Measurements from ENCODE around the gene ZNF792.
"Not testable (repeated sequence)": the region's sequence is repeated elsewhere in the genome, so short reads cannot be mapped to it uniquely, and the experiment has no call there.

The ZNF792 gene

DNA sequence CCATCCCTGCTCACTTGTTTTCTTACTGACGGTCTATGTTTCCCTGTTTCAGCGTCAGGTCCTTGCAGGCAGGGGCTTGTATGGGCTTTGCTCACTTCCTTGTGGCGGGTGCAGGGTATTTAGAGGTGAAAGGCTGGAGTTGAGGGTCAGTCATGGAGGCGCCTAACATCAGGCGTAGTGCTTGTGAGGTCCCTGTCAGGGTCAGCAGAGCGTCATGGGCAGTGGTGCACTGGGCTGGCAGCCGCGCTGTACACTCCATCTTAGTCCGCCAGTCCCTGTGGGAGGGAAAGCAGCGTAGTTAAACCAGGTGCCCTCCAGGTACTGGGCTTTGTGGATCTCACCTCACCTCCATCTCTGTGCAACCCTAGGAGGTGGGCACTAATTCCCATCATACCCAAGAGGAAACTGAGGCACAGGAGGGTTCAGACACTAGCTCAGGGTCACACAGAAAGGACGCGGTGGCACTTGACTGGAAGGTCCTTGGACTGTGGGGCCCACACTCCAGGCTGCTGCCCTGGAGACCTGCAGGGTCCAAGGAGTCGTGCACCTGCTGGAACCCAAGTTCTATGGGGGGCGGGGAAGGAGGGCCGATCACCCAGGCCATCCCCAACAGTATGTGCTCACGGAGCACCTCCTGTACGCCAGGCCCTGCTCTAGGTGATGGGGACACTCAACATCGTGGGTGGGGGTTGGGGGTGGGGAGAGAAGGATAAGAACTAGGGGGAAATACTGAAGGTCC, 40.7 kb upstream of the ZNF792 start:
- TF ChIP-seq POLR2A (IDR thresholded peaks at IDR 0.05; ENCODE audit: low read depth, low read length), result no peak
- DNase-seq (ENCODE audit: insufficient read length, low spot score), result no peak
- FAIRE-seq, result no peak

DNA sequence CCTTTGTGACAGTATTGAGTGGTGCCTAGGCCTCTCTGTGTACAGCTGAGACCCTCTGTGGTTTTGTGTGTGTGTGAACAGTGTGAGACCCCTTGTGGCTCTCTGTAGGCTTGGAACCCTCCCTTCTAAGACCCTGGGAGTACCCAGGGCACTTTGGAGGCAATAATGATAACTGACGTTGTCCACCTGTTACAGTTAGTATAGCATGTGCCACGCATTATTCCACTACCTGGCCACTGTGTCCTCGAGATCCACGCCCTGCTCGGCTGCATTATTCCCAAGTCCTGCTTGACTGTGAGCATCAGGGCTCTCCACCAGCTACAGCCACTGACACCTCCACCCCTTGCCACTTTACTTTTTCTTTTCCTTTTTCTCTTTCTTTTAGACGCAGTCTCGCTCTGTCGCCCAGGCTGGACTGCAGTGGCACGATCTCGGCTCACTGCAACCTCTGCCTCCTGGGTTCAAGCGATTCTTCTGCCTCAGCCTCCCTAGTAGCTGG, 38.1 kb upstream of the ZNF792 start:
- DNase-seq (ENCODE audit: insufficient read length, low spot score), result no peak
- TF ChIP-seq POLR2A (IDR thresholded peaks at IDR 0.05; ENCODE audit: low read depth, low read length), result no peak
- no peak for FAIRE-seq

DNA sequence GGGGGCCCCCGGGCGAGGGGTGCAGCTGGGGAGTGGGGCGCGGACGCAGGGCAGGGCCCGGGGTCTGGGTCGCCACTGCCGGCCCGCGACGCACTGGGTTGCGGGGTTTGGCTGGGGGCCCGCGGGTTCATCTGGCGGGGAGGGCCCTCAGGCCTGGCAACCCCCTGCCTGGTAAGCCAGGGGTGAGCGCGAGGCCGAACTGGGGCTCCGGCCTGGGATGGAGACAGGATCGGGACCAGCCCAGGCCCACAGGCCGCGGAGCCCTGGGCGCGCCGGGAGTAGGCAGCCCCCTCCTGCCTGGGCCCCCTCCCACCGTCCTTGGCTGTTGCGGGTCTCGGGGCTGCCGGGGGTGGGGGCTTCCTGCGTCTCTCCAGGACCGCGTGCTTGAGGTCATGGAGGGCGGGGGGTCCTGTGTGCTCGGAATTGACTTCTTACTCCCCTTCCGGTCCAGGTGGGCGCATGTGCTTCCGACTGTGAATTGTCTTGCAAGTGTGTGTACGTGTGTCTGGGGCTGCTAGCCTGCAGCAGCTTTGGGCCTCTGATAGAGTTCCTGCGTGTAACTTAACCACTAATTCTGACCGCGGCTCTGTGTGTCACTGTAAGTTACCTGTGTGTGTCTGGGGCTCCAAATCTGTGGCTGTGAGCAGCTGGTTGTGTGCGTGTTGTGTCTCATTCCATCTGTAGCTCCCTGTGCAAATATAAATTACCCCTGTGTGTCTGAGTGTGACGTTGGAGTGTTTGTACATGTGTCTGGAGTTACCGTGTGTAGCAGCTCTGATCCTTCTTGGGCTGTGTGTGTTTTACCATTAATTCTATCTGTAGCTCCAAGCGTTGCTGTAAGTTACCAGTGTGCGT, 36.8 kb upstream of the ZNF792 start:
- TF ChIP-seq POLR2A (IDR thresholded peaks at IDR 0.05; ENCODE audit: low read depth, low read length), result no peak
- peak; percentile 65 for DNase-seq (ENCODE audit: insufficient read length, low spot score)
- no peak for FAIRE-seq

DNA sequence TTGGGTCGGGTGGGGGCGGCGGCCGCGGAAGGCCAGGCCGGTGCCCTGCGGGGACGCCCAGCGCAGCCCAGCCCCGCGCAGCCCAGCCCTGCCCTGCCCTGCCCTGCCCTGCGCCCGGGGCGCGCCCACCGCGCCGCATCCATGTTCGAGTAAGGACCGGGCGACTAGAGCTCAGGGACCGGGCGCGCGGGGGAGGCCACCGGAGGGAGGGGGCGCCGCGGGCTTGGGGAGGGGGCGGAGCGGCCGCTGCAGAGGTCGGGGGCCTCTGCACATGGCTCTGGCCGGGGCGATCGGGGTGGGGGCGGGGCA, 36.3 kb upstream of the ZNF792 start:
- DNase-seq (ENCODE audit: insufficient read length, low spot score) (no peak), FAIRE-seq (no peak)
- TF ChIP-seq POLR2A (IDR thresholded peaks at IDR 0.05; ENCODE audit: low read depth, low read length), result peak; percentile 67; the same call in 1 of the 2 replicates

DNA sequence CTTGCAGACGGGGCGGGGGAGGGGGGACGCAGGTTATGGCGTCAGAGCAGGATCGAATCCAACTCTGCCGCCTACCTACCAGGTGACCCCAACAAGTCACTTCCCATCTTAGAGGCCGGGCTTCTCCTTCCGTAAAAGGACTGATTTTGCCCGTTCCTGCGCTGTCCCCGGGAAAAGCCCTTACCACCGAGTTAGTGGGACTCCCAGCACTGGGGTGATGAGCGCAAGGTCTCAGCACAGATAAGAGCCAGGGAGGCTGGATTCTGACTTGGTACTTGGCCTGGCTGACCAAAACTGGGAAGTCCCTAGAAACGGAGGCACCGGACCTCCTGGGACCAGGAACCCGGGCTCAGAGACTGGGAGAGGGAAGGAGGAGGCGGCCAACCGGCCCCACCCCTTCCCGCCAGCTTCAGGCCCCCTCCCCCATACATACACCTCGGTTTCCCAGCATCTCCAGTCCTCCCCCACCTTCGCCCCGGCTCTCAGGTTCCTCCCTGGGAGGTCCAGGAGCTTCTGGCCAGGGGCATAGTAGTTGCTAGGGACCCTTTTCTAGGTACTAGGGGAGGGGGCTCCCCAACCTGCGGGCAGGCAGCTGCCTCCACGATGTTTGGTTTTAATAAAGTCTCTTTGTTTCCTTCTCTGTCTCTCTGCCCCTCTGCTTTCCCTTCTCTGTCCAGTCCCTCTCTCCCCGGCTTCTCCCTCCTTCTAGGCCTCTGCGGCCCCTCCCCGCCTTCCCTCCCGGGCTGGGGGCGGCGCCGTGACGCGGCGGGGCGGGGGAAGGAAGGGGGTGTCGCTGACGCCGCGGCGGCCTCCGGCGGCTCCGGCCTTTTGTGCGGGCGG, 35.7 kb upstream of the ZNF792 start, which contains the start of gene GRAMD1A:
Gene GRAMD1A, plus strand, starts transcription at position 826 of the 840 bp plus-strand sequence. CDS start 156 bp downstream, outside the sequence.
- DNase-seq (ENCODE audit: insufficient read length, low spot score) (peak; percentile 98), FAIRE-seq (no peak)
- peak; percentile 14; the same call in 1 of the 2 replicates for TF ChIP-seq POLR2A (IDR thresholded peaks at IDR 0.05; ENCODE audit: low read depth, low read length)

DNA sequence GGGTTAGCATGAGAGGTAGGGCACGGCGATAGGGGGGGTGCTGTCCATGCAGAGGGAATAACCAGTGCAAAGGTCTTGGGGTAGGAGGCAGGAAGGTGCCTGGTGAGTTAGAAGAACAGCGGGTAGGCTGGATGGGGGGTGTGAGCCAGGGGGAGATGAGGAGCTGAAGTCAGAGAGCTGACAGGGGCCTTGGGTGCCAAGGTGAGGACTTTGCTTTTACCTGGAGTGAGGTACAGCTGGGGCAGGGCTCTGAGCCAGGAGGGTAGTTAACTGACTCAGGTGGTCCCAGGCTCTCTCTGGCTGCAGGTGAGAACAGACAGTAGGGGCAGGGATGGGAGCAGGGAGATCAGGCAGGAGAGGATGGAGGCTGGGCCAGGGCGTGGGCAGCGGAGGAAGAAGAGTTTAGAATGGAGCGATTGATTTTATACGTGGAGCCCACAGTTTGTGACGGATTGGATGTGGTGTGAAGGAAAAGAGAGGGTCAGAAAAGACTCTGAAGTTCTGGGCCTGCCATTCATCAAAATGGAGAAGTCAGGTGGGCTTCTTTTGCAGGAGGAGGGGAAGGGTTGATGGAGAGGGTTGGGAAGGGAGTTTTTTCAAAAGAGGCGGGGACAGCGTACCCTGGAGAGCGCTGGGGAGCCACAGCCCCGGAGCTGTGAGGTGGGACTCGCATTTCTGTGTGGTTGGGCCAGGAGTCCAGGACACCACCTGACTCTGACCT, 34.9 kb upstream of the ZNF792 start:
- no peak for DNase-seq (ENCODE audit: insufficient read length, low spot score)
- no peak for FAIRE-seq
- no peak for TF ChIP-seq POLR2A (IDR thresholded peaks at IDR 0.05; ENCODE audit: low read depth, low read length)

DNA sequence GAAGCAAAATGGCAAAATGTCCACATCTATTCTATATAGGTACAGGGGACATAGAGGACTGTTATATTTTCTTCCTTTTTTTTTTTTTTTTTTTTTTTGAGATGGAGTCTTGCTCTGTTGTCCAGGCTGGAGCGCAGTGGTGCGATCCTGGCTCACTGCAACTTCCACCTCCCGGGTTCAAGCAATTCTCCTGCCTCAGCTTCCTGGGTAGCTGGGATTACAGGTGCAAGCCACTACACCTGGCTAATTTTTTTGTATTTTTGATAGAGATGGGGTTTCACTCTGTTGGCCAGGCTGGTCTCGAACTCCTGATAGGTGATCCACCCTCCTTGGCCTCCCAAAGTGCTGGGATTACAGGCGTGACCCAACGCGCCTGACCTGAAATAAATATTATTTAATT, 34.2 kb upstream of the ZNF792 start:
- DNase-seq (ENCODE audit: insufficient read length, low spot score); FAIRE-seq: not testable (repeated sequence)

DNA sequence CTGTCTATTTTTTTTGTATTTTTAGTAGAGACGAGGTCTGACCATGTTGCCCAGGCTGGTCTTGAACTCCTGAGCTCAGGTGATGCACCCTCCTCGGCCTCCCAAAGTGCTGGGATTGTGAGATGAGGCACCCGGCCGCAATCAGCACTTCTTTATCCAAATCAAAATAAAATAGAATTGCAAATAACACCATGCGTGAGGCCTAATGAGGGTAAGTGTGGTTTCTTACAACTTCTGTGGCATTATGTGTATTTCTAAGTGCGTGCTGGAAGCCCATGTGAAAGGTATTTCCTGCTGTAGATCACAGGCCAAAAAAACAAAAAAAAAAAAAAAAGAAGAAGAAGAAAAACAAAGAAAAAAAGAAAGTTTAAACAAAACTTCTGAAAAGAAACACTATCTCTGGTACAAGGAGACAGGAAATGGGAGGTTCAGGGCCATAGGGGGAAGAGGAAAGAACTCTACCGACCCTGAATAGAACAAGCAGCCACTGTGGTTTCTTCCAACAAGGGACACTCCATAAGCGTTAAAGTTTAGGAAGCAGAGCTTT, 33.1 kb upstream of the ZNF792 start:
- FAIRE-seq (no peak), DNase-seq (ENCODE audit: insufficient read length, low spot score) (no peak)

DNA sequence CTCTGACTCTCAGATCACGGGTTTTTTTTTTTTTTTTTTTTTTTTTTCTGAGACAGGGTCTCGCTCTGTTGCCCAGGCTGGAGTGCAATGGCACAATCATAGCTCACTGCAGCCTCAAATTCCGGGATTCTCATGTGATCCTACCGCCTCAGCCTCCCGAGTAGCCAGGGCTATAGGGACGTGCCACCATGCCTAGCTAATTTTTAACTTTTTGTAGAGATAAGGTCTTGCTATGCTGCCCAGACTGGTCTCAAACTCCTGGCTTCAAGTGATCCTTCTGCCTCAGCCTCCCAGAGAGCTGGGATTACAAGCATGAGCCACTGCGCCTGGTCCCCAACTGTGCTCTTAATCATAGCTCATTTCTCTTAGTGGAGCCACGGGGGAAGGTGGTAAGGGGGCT, 31.5 kb upstream of the ZNF792 start:
- DNase-seq (ENCODE audit: insufficient read length, low spot score) (no peak), FAIRE-seq (no peak)
- TF ChIP-seq POLR2A (IDR thresholded peaks at IDR 0.05; ENCODE audit: low read depth, low read length), result no peak

More for the DNA sequence above, 33.1 kb upstream of the ZNF792 start:
- no peak for TF ChIP-seq POLR2A (IDR thresholded peaks at IDR 0.05; ENCODE audit: low read depth, low read length)

DNA sequence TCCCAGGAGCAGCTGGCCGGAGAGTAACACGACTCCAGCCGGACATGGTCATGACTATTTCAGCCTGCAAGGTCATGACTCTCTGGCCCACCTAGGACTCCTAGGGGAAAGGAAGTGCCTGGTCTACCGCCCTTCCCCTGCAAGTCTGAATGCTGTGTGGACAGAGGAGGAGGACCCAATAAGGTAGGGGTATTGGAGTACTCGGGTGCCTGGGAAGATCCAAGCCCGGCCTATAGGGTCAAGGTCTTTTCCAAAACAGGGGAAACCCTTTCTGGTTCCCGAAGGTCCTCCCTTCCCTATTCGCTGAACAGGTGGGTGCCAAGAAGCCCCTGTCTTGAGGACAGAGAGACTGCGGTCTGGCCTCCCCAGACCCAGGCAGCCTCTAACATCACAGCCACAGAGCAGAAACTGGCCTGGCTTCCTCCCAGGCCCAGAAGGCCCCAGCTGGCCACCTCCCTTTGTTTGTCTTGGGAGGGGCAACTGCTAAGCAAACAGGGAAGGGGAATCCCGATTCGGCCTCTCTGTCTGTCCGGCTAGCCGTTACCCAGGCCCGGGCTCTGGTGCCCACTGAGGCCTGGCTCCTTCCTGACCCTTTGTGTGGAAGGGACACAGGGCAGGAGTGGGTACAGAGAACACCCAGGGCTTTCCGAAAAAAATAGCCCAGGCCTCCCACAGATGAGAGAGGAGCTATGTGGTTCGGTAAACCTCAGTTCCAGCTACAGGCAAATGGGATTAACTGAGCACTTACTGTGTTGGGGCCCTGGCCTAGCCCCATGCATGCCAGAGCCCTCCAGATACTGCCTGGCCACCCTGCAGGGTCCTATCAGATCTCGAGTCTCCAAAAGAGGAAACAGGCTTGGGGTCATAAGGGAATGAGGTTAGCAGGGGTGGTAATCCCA, 30.9 kb upstream of the ZNF792 start:
- DNase-seq (ENCODE audit: insufficient read length, low spot score) (no peak), FAIRE-seq (no peak)
- TF ChIP-seq POLR2A (IDR thresholded peaks at IDR 0.05; ENCODE audit: low read depth, low read length), result no peak

DNA sequence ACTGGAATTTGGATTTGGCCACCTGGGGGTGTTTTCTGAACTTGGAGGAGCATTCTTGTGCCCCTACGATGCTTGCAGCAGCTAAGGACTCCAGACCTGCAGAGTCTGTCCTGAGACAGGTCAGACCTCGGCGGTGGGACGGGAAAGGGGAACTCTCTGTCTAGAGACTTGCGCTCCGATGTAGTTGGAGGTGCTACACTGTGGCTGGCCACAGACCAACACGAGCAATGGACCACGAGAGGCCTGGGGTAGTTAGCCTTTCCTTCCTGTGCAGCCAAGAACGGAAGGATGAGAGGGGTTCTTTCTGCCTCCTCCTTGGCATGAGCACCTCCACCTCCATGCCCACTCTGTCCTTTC, 30.2 kb upstream of the ZNF792 start:
- no peak for TF ChIP-seq POLR2A (IDR thresholded peaks at IDR 0.05; ENCODE audit: low read depth, low read length)
- DNase-seq (ENCODE audit: insufficient read length, low spot score) (no peak), FAIRE-seq (no peak)

DNA sequence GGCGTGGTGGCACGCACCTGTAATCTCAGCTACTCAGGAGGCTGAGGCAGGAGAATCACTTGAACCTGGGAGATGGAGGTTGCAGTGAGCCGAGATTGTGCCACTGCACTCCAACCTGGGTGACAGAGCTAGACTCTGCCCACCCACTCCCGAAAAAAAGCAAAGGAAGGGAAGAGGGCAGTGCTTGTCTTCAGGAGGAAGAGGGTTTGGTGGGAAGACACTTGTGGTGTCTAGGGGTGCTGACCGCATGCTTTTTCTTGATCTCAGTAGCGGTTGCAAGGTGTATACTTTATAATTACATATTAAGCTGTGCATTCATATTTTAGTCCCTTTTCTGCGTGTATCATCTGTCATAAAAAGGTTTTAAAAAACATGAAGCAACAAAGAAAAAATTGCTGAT, 28.6 kb upstream of the ZNF792 start:
- not testable (repeated sequence) for DNase-seq (ENCODE audit: insufficient read length, low spot score); FAIRE-seq

Measured in H54 (cell line).